ENCODE data around the gene ARCN1.

GRCh38 chr11:118612378-118612777 is 40.2 kb downstream of the ARCN1 start:
- TF ChIP-seq POLR2A (IDR thresholded peaks at IDR 0.05; ENCODE audit: low read depth, low read length) (no peak), POLR2AphosphoS5 (IDR thresholded peaks at IDR 0.05; ENCODE audit: low read depth, low read length) (no peak), TAF1 (IDR thresholded peaks at IDR 0.05; ENCODE audit: borderline replicate concordance, low read depth, low read length) (no peak)
